Endodermal cell (in vitro differentiated cells): ENCODE measurements around the gene DCP1A. TPM values are rescaled to one million over a fixed set of nuclear protein-coding genes. Genes with fewer than 3 reads are reported as not detected.

Experiments used
- DNase-seq: peaks from one replicate; pipeline ENCODE4 v3.0.0-alpha.2; 2017
- H3K27ac ChIP-seq: 2 replicates; pipeline ENCODE4 v1.5.1; 2013; ENCODE audit warnings: mild to moderate bottlenecking, low read depth, low read length, moderate library complexity
- H3K27me3 ChIP-seq: 2 replicates; pipeline ENCODE4 v1.6.1; 2013; ENCODE audit warnings: mild to moderate bottlenecking, low read length, moderate library complexity; ENCODE audit not compliant: insufficient read depth, control insufficient read depth, poor library complexity, severe bottlenecking
- H3K36me3 ChIP-seq: 2 replicates; pipeline ENCODE4 v1.7.0; 2013; ENCODE audit warnings: mild to moderate bottlenecking, low read length, moderate library complexity; ENCODE audit not compliant: control insufficient read depth, insufficient read depth
- H3K4me1 ChIP-seq: one replicate; pipeline ENCODE4 v1.7.0; 2013; ENCODE audit warnings: low read length; ENCODE audit not compliant: control insufficient read depth, insufficient read depth
- H3K4me3 ChIP-seq: 2 replicates; pipeline ENCODE4 v1.5.1; 2013; ENCODE audit warnings: mild to moderate bottlenecking, low read length, moderate library complexity
- H3K9ac ChIP-seq: 2 replicates; pipeline ENCODE4 v1.6.1; 2013; ENCODE audit warnings: mild to moderate bottlenecking, low read length, moderate library complexity; ENCODE audit not compliant: poor library complexity, severe bottlenecking; ENCODE audit errors: extremely low read depth
- H3K9me3 ChIP-seq: 2 replicates; pipeline ENCODE4 v1.6.1; 2013; ENCODE audit warnings: mild to moderate bottlenecking, low read length, moderate library complexity; ENCODE audit not compliant: control insufficient read depth
- H3K27ac Mint-ChIP-seq: 2 replicates; pipeline ENCODE4 v1.8.0; 2020; ENCODE audit warnings: mixed read lengths
- H3K27me3 Mint-ChIP-seq: 2 replicates; pipeline ENCODE4 v1.8.0; 2021; ENCODE audit warnings: mild to moderate bottlenecking, mixed read lengths; ENCODE audit not compliant: insufficient read depth
- H3K36me3 Mint-ChIP-seq: 2 replicates; pipeline ENCODE4 v1.8.0; 2020; ENCODE audit warnings: low read depth, mixed read lengths
- H3K4me1 Mint-ChIP-seq: 2 replicates; pipeline ENCODE4 v1.8.0; 2020; ENCODE audit warnings: mixed read lengths
- H3K4me3 Mint-ChIP-seq: 2 replicates; pipeline ENCODE4 v1.8.0; 2020; ENCODE audit warnings: mild to moderate bottlenecking, moderate library complexity, mixed read lengths
- H3K9me3 Mint-ChIP-seq: 2 replicates; pipeline ENCODE4 v1.8.0; 2020; ENCODE audit warnings: mild to moderate bottlenecking, mixed read lengths
- CTCF ChIP-seq: fragments of 200-600 bp; sonication (generic); conservative IDR thresholded peaks from 2 replicates; pipeline ENCODE4 v1.5.0; 2021; ENCODE audit warnings: antibody characterized with exemption, mild to moderate bottlenecking
- WGBS, 2 experiments: methylation state at CpG; one replicate each; pipeline versions ENCODE4 v1.1.5 to v1.1.7; 2013; ENCODE audit warnings: missing lambda C conversion rate in 2 of 2, mixed read lengths in 1 of 2; ENCODE audit not compliant: insufficient coverage in 1 of 2, insufficient read length in 1 of 2; 5-methylcytosine and 5-hydroxymethylcytosine counted together
- total RNA-seq, 2 donors: library from RNA; stranded (reverse); fragmentation: NEBNext Ultra II Directional in 1 of 2; extraction: Animal tissue kit (Norgen Biotek cat#: 25700) in 1 of 2; gene quantifications; 2 replicates in 1 of 2; 3 replicates in 1 of 2; pipeline ENCODE4 v1.2.1, GENCODE V29; 2021

DCP1A gene
- total RNA-seq, 2 donors from 2014 or later = 26.8 to 36.3 TPM

- H3K9me3 ChIP-seq = no peaks in the 10 kb centered on the region
- H3K4me3 Mint-ChIP-seq = no peak overlapping the region
- no peak for TF ChIP-seq CTCF
- H3K4me1 Mint-ChIP-seq = peaks cover 23% of the 10 kb centered on the region
- no peaks in the 10 kb centered on the region for H3K9me3 Mint-ChIP-seq
- no peak overlapping the region for H3K27ac Mint-ChIP-seq
- no peaks in the 10 kb centered on the region for H3K36me3 Mint-ChIP-seq
- no peaks in the 10 kb centered on the region for H3K4me1 ChIP-seq
- no peak overlapping the region for H3K27ac ChIP-seq
- no peak for DNase-seq
- H3K27me3 Mint-ChIP-seq = no peaks in the 10 kb centered on the region
- H3K9ac ChIP-seq = no peak overlapping the region
- no peaks in the 10 kb centered on the region for H3K36me3 ChIP-seq
- no peak overlapping the region for H3K4me3 ChIP-seq
- no peaks in the 10 kb centered on the region for H3K27me3 ChIP-seq
Measured at GRCh38 chr3:53267766-53268165, 79.6 kb downstream of the DCP1A start.

- H3K27me3 ChIP-seq = no peaks in the 10 kb centered on the region
- no peak overlapping the region for H3K4me3 ChIP-seq
- H3K27ac Mint-ChIP-seq = no peak overlapping the region
- no peak overlapping the region for H3K9ac ChIP-seq
- H3K9me3 ChIP-seq = no peaks in the 10 kb centered on the region
- H3K4me1 Mint-ChIP-seq = peaks cover 18% of the 10 kb centered on the region
- no peaks in the 10 kb centered on the region for H3K36me3 Mint-ChIP-seq
- no peaks in the 10 kb centered on the region for H3K9me3 Mint-ChIP-seq
- 80 to 83% methylated on average over 1 to 3 of the region's 3 CpGs for WGBS, 2 experiments
- H3K27ac ChIP-seq = no peak overlapping the region
- peaks cover 3% of the 10 kb centered on the region for H3K4me1 ChIP-seq
- H3K36me3 ChIP-seq = no peaks in the 10 kb centered on the region
- H3K4me3 Mint-ChIP-seq = no peak overlapping the region
- TF ChIP-seq CTCF = no peak
- H3K27me3 Mint-ChIP-seq = no peaks in the 10 kb centered on the region
- DNase-seq = peak; percentile 52
Measured at GRCh38 chr3:53264718-53265117, 82.6 kb downstream of the DCP1A start.

- H3K9me3 ChIP-seq = no peaks in the 10 kb centered on the region
- DNase-seq = no peak
- WGBS, 2 experiments = 92 to 95% methylated on average over 2 to 4 of the region's 4 CpGs
- H3K4me1 ChIP-seq = peaks cover 5% of the 10 kb centered on the region
- no peaks in the 10 kb centered on the region for H3K9me3 Mint-ChIP-seq
- peaks cover 25% of the 10 kb centered on the region for H3K4me1 Mint-ChIP-seq
- H3K9ac ChIP-seq = no peak overlapping the region
- H3K27ac ChIP-seq = no peak overlapping the region
- TF ChIP-seq CTCF = no peak
- no peak overlapping the region for H3K27ac Mint-ChIP-seq
- H3K36me3 ChIP-seq = no peaks in the 10 kb centered on the region
- no peak overlapping the region for H3K4me3 ChIP-seq
- no peak overlapping the region for H3K4me3 Mint-ChIP-seq
- no peaks in the 10 kb centered on the region for H3K36me3 Mint-ChIP-seq
- H3K27me3 Mint-ChIP-seq = no peaks in the 10 kb centered on the region
- no peaks in the 10 kb centered on the region for H3K27me3 ChIP-seq
Measured at GRCh38 chr3:53263907-53264306, 83.4 kb downstream of the DCP1A start.
